B cell (primary cell): ENCODE results near the gene C3orf85.

ENCODE experiments used
- EZH2 ChIP-seq: IDR thresholded peaks from 2 replicates; pipeline ENCODE4 v1.6.1; 2012; ENCODE audit warnings: borderline replicate concordance, low read depth, mild to moderate bottlenecking, moderate library complexity, low read length; ENCODE audit not compliant: insufficient read depth, poor library complexity, severe bottlenecking
- TF ChIP-seq, protein P1 (sequence below): fragments of 200-600 bp; IDR thresholded peaks from one replicate; pipeline ENCODE4 v1.8.0; 2022; ENCODE audit warnings: antibody characterized with exemption, mild to moderate bottlenecking

DNA sequence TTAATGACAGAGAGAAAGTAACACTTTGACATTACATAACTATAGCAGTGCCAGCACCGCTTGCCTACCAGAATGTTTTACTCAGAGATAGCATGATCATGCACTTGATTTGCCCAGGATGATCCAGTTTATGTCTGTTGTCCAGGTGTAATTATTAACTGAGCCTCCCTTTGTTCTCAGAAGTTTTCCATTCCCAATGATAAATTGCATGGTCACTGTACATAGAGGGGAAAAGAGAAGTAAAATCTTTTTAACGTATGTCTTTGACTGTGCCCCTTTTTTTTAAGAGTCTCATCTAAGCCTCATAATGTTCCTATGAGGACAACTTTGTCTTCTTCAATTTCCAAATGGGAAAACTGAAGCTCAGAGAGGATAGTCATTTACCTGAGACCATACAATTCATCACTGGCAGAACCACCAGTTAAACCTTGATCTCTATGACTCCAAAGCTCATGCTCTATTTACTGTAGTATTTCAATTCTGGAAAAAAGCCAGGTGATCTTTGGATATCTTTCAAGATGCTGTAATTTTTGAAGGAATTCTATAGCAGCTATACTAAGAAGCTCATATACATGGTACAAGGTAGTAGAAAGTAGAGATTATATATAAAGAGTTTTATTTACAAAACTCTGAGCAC is 25.1 kb downstream of the C3orf85 start:
- TF ChIP-seq, protein P1, sequence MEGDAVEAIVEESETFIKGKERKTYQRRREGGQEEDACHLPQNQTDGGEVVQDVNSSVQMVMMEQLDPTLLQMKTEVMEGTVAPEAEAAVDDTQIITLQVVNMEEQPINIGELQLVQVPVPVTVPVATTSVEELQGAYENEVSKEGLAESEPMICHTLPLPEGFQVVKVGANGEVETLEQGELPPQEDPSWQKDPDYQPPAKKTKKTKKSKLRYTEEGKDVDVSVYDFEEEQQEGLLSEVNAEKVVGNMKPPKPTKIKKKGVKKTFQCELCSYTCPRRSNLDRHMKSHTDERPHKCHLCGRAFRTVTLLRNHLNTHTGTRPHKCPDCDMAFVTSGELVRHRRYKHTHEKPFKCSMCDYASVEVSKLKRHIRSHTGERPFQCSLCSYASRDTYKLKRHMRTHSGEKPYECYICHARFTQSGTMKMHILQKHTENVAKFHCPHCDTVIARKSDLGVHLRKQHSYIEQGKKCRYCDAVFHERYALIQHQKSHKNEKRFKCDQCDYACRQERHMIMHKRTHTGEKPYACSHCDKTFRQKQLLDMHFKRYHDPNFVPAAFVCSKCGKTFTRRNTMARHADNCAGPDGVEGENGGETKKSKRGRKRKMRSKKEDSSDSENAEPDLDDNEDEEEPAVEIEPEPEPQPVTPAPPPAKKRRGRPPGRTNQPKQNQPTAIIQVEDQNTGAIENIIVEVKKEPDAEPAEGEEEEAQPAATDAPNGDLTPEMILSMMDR: no peak
- TF ChIP-seq EZH2: no peak
